H9 (cell line): ENCODE data around the gene UMAD1. TPM values are rescaled to one million over a fixed set of nuclear protein-coding genes. Genes with fewer than 3 reads are reported as not detected.

Experiments
- DNase-seq: peaks from one replicate; pipeline ENCODE4 v3.0.0-alpha.2; 2017
- H2AFZ ChIP-seq: one replicate; pipeline ENCODE4 v1.6.1; 2013; ENCODE audit warnings: mild to moderate bottlenecking, low read length, control low read depth, moderate library complexity
- H2AK5ac ChIP-seq: 2 replicates; pipeline ENCODE4 v1.6.1; 2013; ENCODE audit warnings: low read length, control low read depth, mixed read lengths; ENCODE audit not compliant: insufficient read length
- H2BK120ac ChIP-seq: one replicate; pipeline ENCODE4 v1.6.1; 2013; ENCODE audit warnings: low read depth, mild to moderate bottlenecking, low read length, control low read depth, inconsistent platforms; ENCODE audit not compliant: poor library complexity, severe bottlenecking
- H2BK12ac ChIP-seq: 2 replicates; pipeline ENCODE4 v1.6.1; 2013; ENCODE audit warnings: low read length, control low read depth, mixed read lengths, low read depth; ENCODE audit not compliant: insufficient read length
- H2BK15ac ChIP-seq: 2 replicates; pipeline ENCODE4 v1.6.1; 2013; ENCODE audit warnings: low read depth, low read length, control low read depth
- H2BK20ac ChIP-seq: one replicate; pipeline ENCODE4 v1.6.1; 2013; ENCODE audit warnings: low read depth, mild to moderate bottlenecking, low read length, control low read depth, inconsistent platforms; ENCODE audit not compliant: poor library complexity, severe bottlenecking
- H2BK5ac ChIP-seq: 2 replicates; pipeline ENCODE4 v1.6.1; 2013; ENCODE audit warnings: low read length, control low read depth, mixed read lengths; ENCODE audit not compliant: insufficient read length
- H3K14ac ChIP-seq: 2 replicates; pipeline ENCODE4 v1.6.1; 2013; ENCODE audit warnings: low read length, control low read depth; ENCODE audit not compliant: insufficient read depth
- H3K18ac ChIP-seq: 2 replicates; pipeline ENCODE4 v1.6.1; 2013; ENCODE audit warnings: low read depth, mild to moderate bottlenecking, mixed read lengths, low read length, control low read depth; ENCODE audit not compliant: insufficient read length
- H3K23ac ChIP-seq: 2 replicates; pipeline ENCODE4 v1.6.1; 2013; ENCODE audit warnings: low read length, control low read depth, mixed read lengths, low read depth; ENCODE audit not compliant: insufficient read length
- H3K23me2 ChIP-seq: 2 replicates; pipeline ENCODE4 v1.6.1; 2013; ENCODE audit warnings: low read depth, mild to moderate bottlenecking, mixed read lengths, low read length, control low read depth; ENCODE audit not compliant: insufficient read length, poor library complexity, severe bottlenecking
- H3K27ac ChIP-seq: 2 replicates; pipeline ENCODE4 v1.5.1; 2013; ENCODE audit warnings: low read length, control low read depth, mixed read lengths, low read depth; ENCODE audit not compliant: insufficient read length
- H3K27me3 ChIP-seq: 2 replicates; pipeline ENCODE4 v1.6.1; 2013; ENCODE audit warnings: low read length, control low read depth, inconsistent platforms; ENCODE audit not compliant: insufficient read depth
- H3K4ac ChIP-seq: 2 replicates; pipeline ENCODE4 v1.6.1; 2013; ENCODE audit warnings: low read depth, mild to moderate bottlenecking, control low read depth, inconsistent platforms, low read length, moderate library complexity
- H3K4me1 ChIP-seq: 2 replicates; pipeline ENCODE4 v1.6.1; 2013; ENCODE audit warnings: low read length, control low read depth, inconsistent platforms; ENCODE audit not compliant: insufficient read depth
- H3K4me2 ChIP-seq: 2 replicates; pipeline ENCODE4 v1.6.1; 2013; ENCODE audit warnings: low read length, control low read depth, mixed read lengths; ENCODE audit not compliant: insufficient read length, insufficient read depth
- H3K56ac ChIP-seq: 2 replicates; pipeline ENCODE4 v1.6.1; 2013; ENCODE audit warnings: low read depth, mild to moderate bottlenecking, mixed read lengths, low read length, control low read depth; ENCODE audit not compliant: insufficient read length
- H3K79me1 ChIP-seq: 2 replicates; pipeline ENCODE4 v1.6.1; 2013; ENCODE audit warnings: low read depth, mild to moderate bottlenecking, moderate library complexity, low read length, control low read depth, inconsistent platforms; ENCODE audit not compliant: insufficient read depth, poor library complexity, severe bottlenecking
- H3K79me2 ChIP-seq: 2 replicates; pipeline ENCODE4 v1.6.1; 2013; ENCODE audit warnings: low read length, control low read depth, inconsistent platforms; ENCODE audit not compliant: insufficient read depth
- H3K9ac ChIP-seq: 2 replicates; pipeline ENCODE4 v1.6.1; 2013; ENCODE audit warnings: low read length, control low read depth, mixed read lengths; ENCODE audit not compliant: insufficient read length; ENCODE audit errors: extremely low read depth
- H3K9me3 ChIP-seq: one replicate; pipeline ENCODE4 v1.6.1; 2013; ENCODE audit warnings: low read depth, low read length, inconsistent platforms; ENCODE audit not compliant: control insufficient read depth
- H3T11ph ChIP-seq: one replicate; pipeline ENCODE4 v1.6.1; 2013; ENCODE audit warnings: mild to moderate bottlenecking, low read length, control low read depth, inconsistent platforms
- H4K20me1 ChIP-seq: one replicate; pipeline ENCODE4 v1.6.1; 2013; ENCODE audit not compliant: control insufficient read depth, insufficient read length, insufficient read depth
- H4K5ac ChIP-seq: 2 replicates; pipeline ENCODE4 v1.6.1; 2013; ENCODE audit warnings: low read depth, mild to moderate bottlenecking, mixed read lengths, low read length, control low read depth; ENCODE audit not compliant: insufficient read length
- H4K8ac ChIP-seq: replicated peaks from 2 replicates; pipeline ENCODE4 v1.6.1; 2013; ENCODE audit warnings: low read length, control low read depth, mixed read lengths, low read depth; ENCODE audit not compliant: insufficient read length
- H4K91ac ChIP-seq: 2 replicates; pipeline ENCODE4 v1.6.1; 2013; ENCODE audit warnings: low read depth, mild to moderate bottlenecking, moderate library complexity, mixed read lengths, low read length, control low read depth; ENCODE audit not compliant: insufficient read length
- H3K27ac Mint-ChIP-seq, 3 experiments: 2 replicates in 2 of 3; 3 replicates in 1 of 3; pipeline ENCODE4 v1.8.0; 2020 to 2021; ENCODE audit warnings: mixed read lengths in 3 of 3, mild to moderate bottlenecking in 1 of 3, moderate library complexity in 1 of 3
- H3K27me3 Mint-ChIP-seq: 2 replicates; pipeline ENCODE4 v1.8.0; 2021; ENCODE audit warnings: low read depth, mild to moderate bottlenecking, moderate library complexity, mixed read lengths
- H3K36me3 Mint-ChIP-seq, 3 experiments: 2 replicates in 2 of 3; 3 replicates in 1 of 3; pipeline ENCODE4 v1.8.0; 2020 to 2021; ENCODE audit warnings: low read depth in 3 of 3, mixed read lengths in 3 of 3; ENCODE audit not compliant: insufficient read depth in 1 of 3
- H3K4me1 Mint-ChIP-seq, 2 experiments: 2 replicates each; pipeline ENCODE4 v1.8.0; 2020; ENCODE audit warnings: mixed read lengths in 2 of 2
- H3K4me3 Mint-ChIP-seq, 2 experiments: 2 replicates in 1 of 2; 3 replicates in 1 of 2; pipeline ENCODE4 v1.8.0; 2020 to 2021; ENCODE audit warnings: mild to moderate bottlenecking in 2 of 2, mixed read lengths in 2 of 2, moderate library complexity in 1 of 2
- H3K9me3 Mint-ChIP-seq, 2 experiments: 2 replicates in 1 of 2; 3 replicates in 1 of 2; pipeline ENCODE4 v1.8.0; 2020; ENCODE audit warnings: mild to moderate bottlenecking in 2 of 2, mixed read lengths in 2 of 2, moderate library complexity in 1 of 2
- CTCF ChIP-seq: fragments of 200-600 bp; sonication (generic); conservative IDR thresholded peaks from 3 replicates; pipeline ENCODE4 v1.8.0; 2021; ENCODE audit warnings: antibody characterized with exemption, mild to moderate bottlenecking
- WGBS: extraction: QIAGEN DNeasy Blood & Tissue Kit; methylation state at CpG from one replicate; pipeline ENCODE4 v1.1.7; 2013; ENCODE audit warnings: missing lambda C conversion rate, low lambda C conversion rate, mixed read lengths; ENCODE audit not compliant: insufficient read length; ENCODE audit errors: extremely low coverage; 5-methylcytosine and 5-hydroxymethylcytosine counted together
- total RNA-seq: library from RNA; stranded (reverse); gene quantifications from 2 replicates; pipeline ENCODE4 v1.2.1, GENCODE V29; 2021

UMAD1 gene
- total RNA-seq, 1 experiment from 2014 or later: 8.9 TPM

- Histone ChIP-seq H3T11ph (no peak within 1 kb of the TSS), H2BK5ac (no peak within 1 kb of the TSS), H2AK5ac (no peak within 1 kb of the TSS), H2AFZ (no peak within 1 kb of the TSS), H3K79me1 (no peaks in the 10 kb centered on the region), H3K4ac (no peak within 1 kb of the TSS), H3K23ac (no peak within 1 kb of the TSS), H3K27ac (no peak within 1 kb of the TSS), H3K56ac (no peak within 1 kb of the TSS), H3K14ac (no peak within 1 kb of the TSS), H4K91ac (no peak within 1 kb of the TSS), H3K9ac (no peak within 1 kb of the TSS), H3K4me2 (no peak within 1 kb of the TSS), H3K27me3 (no peaks in the 10 kb centered on the region), H2BK15ac (no peak within 1 kb of the TSS), H2BK12ac (no peak within 1 kb of the TSS), H3K79me2 (no peaks in the 10 kb centered on the region), H4K5ac (no peak within 1 kb of the TSS), H4K8ac (no peak within 1 kb of the TSS), H3K18ac (no peak within 1 kb of the TSS), H4K20me1 (no peaks in the 10 kb centered on the region), H2BK20ac (no peak within 1 kb of the TSS), H3K4me1 (no peaks in the 10 kb centered on the region), H3K23me2 (no peaks in the 10 kb centered on the region), H3K9me3 (no peaks in the 10 kb centered on the region), H2BK120ac (no peak within 1 kb of the TSS)
- WGBS: no CpG with 5 or more reads among the region's 1 CpG
- H3K27ac Mint-ChIP-seq: no peak within 1 kb of the TSS
- peaks cover 11 to 14% of the 10 kb centered on the region in 2 experiments for H3K4me1 Mint-ChIP-seq
- no peaks in the 10 kb centered on the region for H3K27me3 Mint-ChIP-seq
- TF ChIP-seq CTCF: no peak
- DNase-seq: no peak
- no peak within 1 kb of the TSS for H3K4me3 Mint-ChIP-seq
- H3K36me3 Mint-ChIP-seq: no peaks in the 10 kb centered on the region; a peak in 1 of 7 replicates
- peaks cover 0 to 2% of the 10 kb centered on the region in 2 experiments; a peak in 1 of 5 replicates for H3K9me3 Mint-ChIP-seq
These were observed 77.9 kb downstream of the UMAD1 start, which contains the start of gene RPA3 for GRCh38 chr7:7718492-7718891. Gene RPA3, minus strand, starts transcription at chr7:7718607. Its CDS starts 78,189 bp downstream, at chr7:7640418.
